ENCODE data around the gene SORBS2.

Gene SORBS2

GRCh38 chr4:185570727-185571126, 241.3 kb downstream of the SORBS2 start:
- Histone ChIP-seq H4K20me1 (ENCODE audit: insufficient read depth, low read length) (no peaks in the 10 kb centered on the region), H3K9ac (ENCODE audit: low read depth, low read length) (no peak overlapping the region), H3K27ac (ENCODE audit: low read length) (no peak overlapping the region), H3K9me3 (ENCODE audit: insufficient read depth, low read length, severe bottlenecking) (no peaks in the 10 kb centered on the region), H3K4me1 (ENCODE audit: insufficient read depth, low read length) (no peaks in the 10 kb centered on the region), H3K4me2 (ENCODE audit: insufficient read depth, low read length) (no peak overlapping the region), H3K4me3 (ENCODE audit: low read depth in 1 of 2, low read length in 2 of 2) (no peak overlapping the region), H3K36me3 (ENCODE audit: insufficient read depth, low read length) (no peaks in the 10 kb centered on the region), H3K27me3 (ENCODE audit: insufficient read depth, low read length, poor library complexity) (no peaks in the 10 kb centered on the region), H2AFZ (ENCODE audit: low read depth, low read length) (no peak overlapping the region), H3K79me2 (ENCODE audit: insufficient read depth, low read length) (no peaks in the 10 kb centered on the region)
- no peak for DNase-seq
- no peak for TF ChIP-seq EZH2 (IDR thresholded peaks at IDR 0.05; ENCODE audit: borderline replicate concordance, low read depth, low read length, severe bottlenecking)
- TF ChIP-seq CTCF (IDR thresholded peaks at IDR 0.05; ENCODE audit: borderline replicate concordance, extremely low read depth, low read length, poor library complexity, severe bottlenecking), result no peak
- no peak for ATAC-seq (ENCODE audit: insufficient read depth, low read depth)

- no peak overlapping the region for H3K4me3 ChIP-seq (ENCODE audit: low read depth in 1 of 2, low read length in 2 of 2)
- no peak overlapping the region for H3K4me2 ChIP-seq (ENCODE audit: insufficient read depth, low read length)
- no peaks in the 10 kb centered on the region for H3K27me3 ChIP-seq (ENCODE audit: insufficient read depth, low read length, poor library complexity)
- no peak overlapping the region for H3K9ac ChIP-seq (ENCODE audit: low read depth, low read length)
- H3K79me2 ChIP-seq (ENCODE audit: insufficient read depth, low read length), result no peaks in the 10 kb centered on the region
- TF ChIP-seq CTCF (IDR thresholded peaks at IDR 0.05; ENCODE audit: borderline replicate concordance, extremely low read depth, low read length, poor library complexity, severe bottlenecking) (no peak), EZH2 (IDR thresholded peaks at IDR 0.05; ENCODE audit: borderline replicate concordance, low read depth, low read length, severe bottlenecking) (no peak)
- H3K36me3 ChIP-seq (ENCODE audit: insufficient read depth, low read length), result no peaks in the 10 kb centered on the region
- H3K9me3 ChIP-seq (ENCODE audit: insufficient read depth, low read length, severe bottlenecking), result no peaks in the 10 kb centered on the region
- H3K4me1 ChIP-seq (ENCODE audit: insufficient read depth, low read length), result no peaks in the 10 kb centered on the region
- no peak overlapping the region for H2AFZ ChIP-seq (ENCODE audit: low read depth, low read length)
- no peak for DNase-seq
- no peak for ATAC-seq (ENCODE audit: insufficient read depth, low read depth)
- no peak overlapping the region for H3K27ac ChIP-seq (ENCODE audit: low read length)
- H4K20me1 ChIP-seq (ENCODE audit: insufficient read depth, low read length), result no peaks in the 10 kb centered on the region
These were observed 244.3 kb downstream of the SORBS2 start for GRCh38 chr4:185567381-185568376.

- no peak overlapping the region for H3K9ac ChIP-seq (ENCODE audit: low read depth, low read length)
- H4K20me1 ChIP-seq (ENCODE audit: insufficient read depth, low read length), result no peaks in the 10 kb centered on the region
- DNase-seq (no peak), ATAC-seq (ENCODE audit: insufficient read depth, low read depth) (no peak)
- no peaks in the 10 kb centered on the region for H3K9me3 ChIP-seq (ENCODE audit: insufficient read depth, low read length, severe bottlenecking)
- no peaks in the 10 kb centered on the region for H3K27me3 ChIP-seq (ENCODE audit: insufficient read depth, low read length, poor library complexity)
- H3K4me1 ChIP-seq (ENCODE audit: insufficient read depth, low read length), result no peaks in the 10 kb centered on the region
- H2AFZ ChIP-seq (ENCODE audit: low read depth, low read length), result no peak overlapping the region
- H3K4me3 ChIP-seq (ENCODE audit: low read depth in 1 of 2, low read length in 2 of 2), result no peak overlapping the region
- no peaks in the 10 kb centered on the region for H3K79me2 ChIP-seq (ENCODE audit: insufficient read depth, low read length)
- no peaks in the 10 kb centered on the region for H3K36me3 ChIP-seq (ENCODE audit: insufficient read depth, low read length)
- TF ChIP-seq EZH2 (IDR thresholded peaks at IDR 0.05; ENCODE audit: borderline replicate concordance, low read depth, low read length, severe bottlenecking) (no peak), CTCF (IDR thresholded peaks at IDR 0.05; ENCODE audit: borderline replicate concordance, extremely low read depth, low read length, poor library complexity, severe bottlenecking) (no peak)
- no peak overlapping the region for H3K4me2 ChIP-seq (ENCODE audit: insufficient read depth, low read length)
- no peak overlapping the region for H3K27ac ChIP-seq (ENCODE audit: low read length)
These were observed 245.0 kb downstream of the SORBS2 start for GRCh38 chr4:185566972-185567371.

Measured in DND-41 (cell line).